Fibroblast of lung (primary cell): ENCODE measurements around the gene MRTO4.

Experiments used
- EZH2 ChIP-seq: IDR thresholded peaks from 2 replicates; pipeline ENCODE4 v1.5.1; 2012; ENCODE audit warnings: low read length, control low read depth, mild to moderate bottlenecking; ENCODE audit errors: missing control alignments
- TF ChIP-seq, protein P1 (sequence below), 2 donors: IDR thresholded peaks in 1 of 2; conservative IDR thresholded peaks in 1 of 2; 1 replicate in 1 of 2; 2 replicates in 1 of 2; pipeline ENCODE4 v1.5.1; 2011 to 2012; ENCODE audit warnings: low read length in 2 of 2, control low read depth in 1 of 2, inconsistent platforms in 1 of 2, low read depth in 1 of 2, mild to moderate bottlenecking in 1 of 2

DNA sequence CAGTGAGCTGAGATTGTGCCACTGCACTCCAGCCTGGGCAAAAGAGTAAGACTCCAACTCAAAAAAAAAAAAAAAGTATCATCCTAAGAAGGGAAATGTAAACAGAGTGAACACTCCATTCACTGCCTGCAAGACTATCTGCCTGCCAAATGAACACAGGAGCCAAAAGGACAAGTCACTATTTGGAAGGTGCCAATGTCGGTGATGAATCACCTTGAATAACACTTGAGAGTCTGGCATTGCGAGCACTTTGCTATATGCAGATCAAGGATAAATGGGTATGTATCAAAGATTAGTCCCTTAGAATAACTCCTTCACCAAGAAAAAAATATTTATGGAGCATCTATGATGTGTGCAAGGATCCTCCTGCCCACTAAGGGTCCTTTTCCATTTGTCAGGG is 48.2 kb upstream of the MRTO4 start:
- TF ChIP-seq, protein P1, sequence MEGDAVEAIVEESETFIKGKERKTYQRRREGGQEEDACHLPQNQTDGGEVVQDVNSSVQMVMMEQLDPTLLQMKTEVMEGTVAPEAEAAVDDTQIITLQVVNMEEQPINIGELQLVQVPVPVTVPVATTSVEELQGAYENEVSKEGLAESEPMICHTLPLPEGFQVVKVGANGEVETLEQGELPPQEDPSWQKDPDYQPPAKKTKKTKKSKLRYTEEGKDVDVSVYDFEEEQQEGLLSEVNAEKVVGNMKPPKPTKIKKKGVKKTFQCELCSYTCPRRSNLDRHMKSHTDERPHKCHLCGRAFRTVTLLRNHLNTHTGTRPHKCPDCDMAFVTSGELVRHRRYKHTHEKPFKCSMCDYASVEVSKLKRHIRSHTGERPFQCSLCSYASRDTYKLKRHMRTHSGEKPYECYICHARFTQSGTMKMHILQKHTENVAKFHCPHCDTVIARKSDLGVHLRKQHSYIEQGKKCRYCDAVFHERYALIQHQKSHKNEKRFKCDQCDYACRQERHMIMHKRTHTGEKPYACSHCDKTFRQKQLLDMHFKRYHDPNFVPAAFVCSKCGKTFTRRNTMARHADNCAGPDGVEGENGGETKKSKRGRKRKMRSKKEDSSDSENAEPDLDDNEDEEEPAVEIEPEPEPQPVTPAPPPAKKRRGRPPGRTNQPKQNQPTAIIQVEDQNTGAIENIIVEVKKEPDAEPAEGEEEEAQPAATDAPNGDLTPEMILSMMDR (conservative IDR thresholded peaks at IDR 0.05 in 1 of 2, IDR thresholded peaks at IDR 0.05 in 1 of 2; ENCODE audit: low read depth in 1 of 2, low read length in 2 of 2): no peak
- no peak for TF ChIP-seq EZH2
